ENCODE measurements around the gene MLLT3. TPM values are rescaled to one million over a fixed set of nuclear protein-coding genes. Genes with fewer than 3 reads are reported as not detected.

MLLT3 gene
- total RNA-seq, 2 experiments from 2014 or later = 59.1 to 60.8 TPM

Small RNA genes lying within 50 kb of the gene (microRNA-seq; reads per million reads assigned to microRNA genes)
- gene MIR4473 (ENCODE audit: borderline microRNAs expressed, borderline replicate concordance) (8.8 reads per million, percentile 29 among the genes with 10 or more reads in this experiment), gene MIR4474 (ENCODE audit: borderline microRNAs expressed, borderline replicate concordance) (3.0 reads per million, percentile 4 among the genes with 10 or more reads in this experiment)

Other genes with a start within 250 kb of the MLLT3 start
- gene FOCAD, start 61.8 kb upstream of the MLLT3 start, total RNA-seq = 10 to 100 TPM; 37.3 to 42.8 TPM

Measured in activated CD8-positive, alpha-beta T cell treated with anti-CD3 and anti-CD28 coated beads for 36 hours (primary cell).